H1 (cell line): ENCODE measurements around the gene ISL2. TPM values are rescaled to one million over a fixed set of nuclear protein-coding genes. Genes with fewer than 3 reads are reported as not detected.

Source experiments
- CTCF ChIA-PET: fragments of 300-600 bp; sonication (Branson Sonifier 250); formaldehyde crosslinking; loops from one replicate; lab custom pipeline; 2021; ENCODE audit not compliant: partially characterized antibody; lab: Charles Lee
- POLR2A ChIA-PET: fragments of 300-600 bp; sonication (Branson Sonifier 250); formaldehyde crosslinking; loops from one replicate; lab custom pipeline; 2021; ENCODE audit warnings: inconsistent platforms; ENCODE audit not compliant: partially characterized antibody; lab: Charles Lee
- DNase-seq, 2 experiments: peaks; one replicate each; pipeline versions ENCODE4 v3.0.0 to v3.0.0-alpha.2; 2010 to 2022; ENCODE audit warnings: low spot score in 2 of 2, low read depth in 1 of 2, mixed read lengths in 1 of 2
- FAIRE-seq: peaks from 2 replicates; lab custom pipeline; 2011; peaks lifted over from hg19 to GRCh38; lab: Jason Lieb, UNC
- H2AFZ ChIP-seq: 2 replicates; pipeline ENCODE4 v1.8.1; 2012; ENCODE audit warnings: low read length, inconsistent platforms
- H2AK5ac ChIP-seq: 2 replicates; pipeline ENCODE4 v1.6.1; 2013; ENCODE audit warnings: low read depth, low read length
- H2BK120ac ChIP-seq: replicated peaks from 2 replicates; pipeline ENCODE3; 2013; ENCODE audit warnings: low read depth, low read length, inconsistent platforms
- H2BK12ac ChIP-seq: 2 replicates; pipeline ENCODE4 v1.6.1; 2013; ENCODE audit warnings: low read depth, low read length
- H2BK15ac ChIP-seq: 2 replicates; pipeline ENCODE4 v1.6.1; 2013; ENCODE audit warnings: low read length
- H2BK20ac ChIP-seq: 2 replicates; pipeline ENCODE4 v1.6.1; 2013; ENCODE audit warnings: low read length
- H2BK5ac ChIP-seq: 2 replicates; pipeline ENCODE4 v1.6.1; 2013; ENCODE audit warnings: low read depth, low read length
- H3K14ac ChIP-seq: 2 replicates; pipeline ENCODE4 v1.6.1; 2013; ENCODE audit warnings: inconsistent platforms; ENCODE audit not compliant: insufficient read length
- H3K18ac ChIP-seq: 2 replicates; pipeline ENCODE4 v1.6.1; 2013; ENCODE audit warnings: low read length; ENCODE audit errors: extremely low read depth
- H3K23ac ChIP-seq: 2 replicates; pipeline ENCODE4 v1.6.1; 2013; ENCODE audit warnings: inconsistent platforms; ENCODE audit not compliant: insufficient read length
- H3K23me2 ChIP-seq: 2 replicates; pipeline ENCODE4 v1.6.1; 2013; ENCODE audit warnings: low read depth, low read length
- H3K27ac ChIP-seq: 2 replicates; pipeline ENCODE4 v1.6.1; 2011; ENCODE audit warnings: low read depth, low read length, inconsistent platforms
- H3K27me3 ChIP-seq, 4 experiments: replicated peaks in 1 of 4; 1 replicate in 1 of 4; 2 replicates in 3 of 4; pipeline versions ENCODE4 v1.6.1 to v1.8.1; 2011 to 2013; ENCODE audit warnings: low read length in 3 of 4, mild to moderate bottlenecking in 3 of 4, inconsistent platforms in 2 of 4, mixed read lengths in 2 of 4, moderate library complexity in 1 of 4; ENCODE audit not compliant: control insufficient read depth in 3 of 4, insufficient read depth in 3 of 4; ENCODE audit errors: extremely low read depth in 1 of 4
- H3K36me3 ChIP-seq, 4 experiments: 2 replicates each; pipeline versions ENCODE4 v1.6.1 to v1.8.1; 2011 to 2013; ENCODE audit warnings: mild to moderate bottlenecking in 4 of 4, low read length in 3 of 4, moderate library complexity in 2 of 4, control low read depth in 1 of 4, inconsistent platforms in 1 of 4; ENCODE audit not compliant: insufficient read depth in 4 of 4, control insufficient read depth in 2 of 4
- H3K4ac ChIP-seq: replicated peaks from 2 replicates; pipeline ENCODE3; 2013; ENCODE audit warnings: low read length, low read depth, mixed read lengths, inconsistent platforms; ENCODE audit not compliant: insufficient read length
- H3K4me1 ChIP-seq, 4 experiments: replicated peaks in 1 of 4; 1 replicate in 1 of 4; 2 replicates in 3 of 4; pipeline versions ENCODE4 v1.6.1 to v1.8.1; 2011 to 2013; ENCODE audit warnings: low read length in 3 of 4, inconsistent platforms in 2 of 4, mixed read lengths in 1 of 4; ENCODE audit not compliant: insufficient read depth in 4 of 4, control insufficient read depth in 3 of 4
- H3K4me2 ChIP-seq, 2 experiments: 2 replicates each; pipeline versions ENCODE4 v1.6.1 to v1.8.1; 2011 to 2013; ENCODE audit warnings: low read depth in 2 of 2, low read length in 2 of 2, control low read depth in 1 of 2, inconsistent platforms in 1 of 2, mild to moderate bottlenecking in 1 of 2; ENCODE audit not compliant: insufficient read depth in 1 of 2
- H3K4me3 ChIP-seq, 4 experiments: fragments of 200-600, 300-600 bp in 1 of 4; sonication (generic), shearing (Covaris generic), sonication (Bioruptor Twin) in 1 of 4; 2 replicates each; pipeline versions ENCODE4 v1.5.1 to v1.8.1; 2011 to 2016; ENCODE audit warnings: low read length in 4 of 4, low read depth in 3 of 4, control low read depth in 2 of 4, inconsistent platforms in 2 of 4, mild to moderate bottlenecking in 2 of 4, mixed read lengths in 1 of 4, moderate library complexity in 1 of 4; ENCODE audit not compliant: insufficient read depth in 2 of 4; ENCODE audit errors: extremely low read depth in 1 of 4
- H3K56ac ChIP-seq: replicated peaks from 2 replicates; pipeline ENCODE3; 2013; ENCODE audit warnings: low read depth, mild to moderate bottlenecking, mixed read lengths, low read length, inconsistent platforms; ENCODE audit not compliant: insufficient read length
- H3K79me1 ChIP-seq: 2 replicates; pipeline ENCODE4 v1.6.1; 2013; ENCODE audit warnings: low read depth, low read length, control low read depth
- H3K79me2 ChIP-seq, 2 experiments: 2 replicates each; pipeline versions ENCODE4 v1.6.1 to v1.8.1; 2012 to 2013; ENCODE audit warnings: low read length in 2 of 2, mild to moderate bottlenecking in 2 of 2, inconsistent platforms in 1 of 2; ENCODE audit not compliant: insufficient read depth in 2 of 2, control insufficient read depth in 1 of 2
- H3K9ac ChIP-seq, 4 experiments: replicated peaks in 1 of 4; 1 replicate in 1 of 4; 2 replicates in 3 of 4; pipeline versions ENCODE4 v1.6.1 to v1.8.1; 2011 to 2013; ENCODE audit warnings: low read depth in 3 of 4, low read length in 3 of 4, control low read depth in 2 of 4, mild to moderate bottlenecking in 2 of 4, moderate library complexity in 2 of 4, inconsistent platforms in 1 of 4; ENCODE audit errors: extremely low read depth in 1 of 4
- H3K9me3 ChIP-seq, 2 experiments: 2 replicates each; pipeline versions ENCODE4 v1.6.1 to v1.8.1; 2012 to 2013; ENCODE audit warnings: mild to moderate bottlenecking in 2 of 2, moderate library complexity in 2 of 2, control low read depth in 1 of 2, inconsistent platforms in 1 of 2, low read depth in 1 of 2, low read length in 1 of 2, mixed read lengths in 1 of 2; ENCODE audit not compliant: insufficient read depth in 2 of 2
- H4K20me1 ChIP-seq, 2 experiments: replicated peaks in 1 of 2; 2 replicates each; pipeline versions ENCODE3 to v1.8.1; 2011 to 2013; ENCODE audit warnings: inconsistent platforms in 2 of 2, low read length in 2 of 2, mild to moderate bottlenecking in 1 of 2; ENCODE audit not compliant: insufficient read depth in 2 of 2, control insufficient read depth in 1 of 2
- H4K5ac ChIP-seq: 2 replicates; pipeline ENCODE4 v1.6.1; 2013; ENCODE audit warnings: low read length, low read depth, mixed read lengths, inconsistent platforms; ENCODE audit not compliant: insufficient read length
- H4K8ac ChIP-seq: 2 replicates; pipeline ENCODE4 v1.8.0; 2013; ENCODE audit warnings: mild to moderate bottlenecking, moderate library complexity, low read length, inconsistent platforms; ENCODE audit not compliant: insufficient read depth; ENCODE audit errors: extremely low read depth
- H4K91ac ChIP-seq: replicated peaks from 2 replicates; pipeline ENCODE3; 2013; ENCODE audit warnings: low read length, mixed read lengths, inconsistent platforms; ENCODE audit not compliant: insufficient read length
- CBX5 ChIP-seq: fragments of 300-800, 300-1000 bp; sonication (generic); IDR thresholded peaks from 2 replicates; pipeline ENCODE4 v1.7.1; 2016; ENCODE audit warnings: antibody characterized with exemption, low read length, low read depth
- CBX8 ChIP-seq: fragments of 300-800, 300-1000 bp; sonication (generic); IDR thresholded peaks from 2 replicates; pipeline ENCODE4 v1.7.1; 2016; ENCODE audit warnings: low read depth, low read length, borderline replicate concordance
- E2F6 ChIP-seq: IDR thresholded peaks from 2 replicates; pipeline ENCODE4 v1.6.1; 2012; ENCODE audit warnings: inconsistent platforms
- EZH2 ChIP-seq: fragments of 200-600 bp; sonication (generic); IDR thresholded peaks from 2 replicates; pipeline ENCODE4 v1.7.1; 2012; ENCODE audit warnings: low read depth, mild to moderate bottlenecking, moderate library complexity, low read length, inconsistent platforms; ENCODE audit not compliant: severe bottlenecking
- GTF2F1 ChIP-seq: IDR thresholded peaks from 2 replicates; pipeline ENCODE4 v1.6.1; 2012; ENCODE audit warnings: low read depth, low read length, improper control_type of control experiment, borderline replicate concordance
- MAX ChIP-seq: IDR thresholded peaks from 2 replicates; pipeline ENCODE4 v1.6.1; 2012; ENCODE audit warnings: inconsistent platforms
- RNF2 ChIP-seq: fragments of 200-900, 300-1000 bp; sonication (generic); IDR thresholded peaks from 2 replicates; pipeline ENCODE4 v1.7.1; 2016; ENCODE audit warnings: borderline replicate concordance, low read depth, mild to moderate bottlenecking, antibody characterized with exemption, low read length; ENCODE audit not compliant: poor library complexity, severe bottlenecking; ENCODE audit errors: missing control alignments
- SUZ12 ChIP-seq: fragments of 200-600 bp; sonication (generic); IDR thresholded peaks from 2 replicates; pipeline ENCODE4 v1.6.1; 2012; ENCODE audit warnings: mild to moderate bottlenecking, inconsistent platforms, low read length, moderate library complexity, mixed read lengths
- WGBS, 2 experiments: shearing (Covaris generic) in 1 of 2; methylation state at CpG; one replicate each; pipeline versions ENCODE4 v1.1.6 to v1.1.7; 2013 to 2015; ENCODE audit warnings: low lambda C conversion rate in 2 of 2, mixed read lengths in 2 of 2, inconsistent platforms in 1 of 2, low coverage in 1 of 2, missing lambda C conversion rate in 1 of 2; ENCODE audit not compliant: insufficient replicate concordance in 2 of 2, insufficient coverage in 1 of 2, insufficient read length in 1 of 2; ENCODE audit errors: extremely low coverage in 1 of 2, missing lambda C conversion rate in 1 of 2; 5-methylcytosine and 5-hydroxymethylcytosine counted together
- polyA plus RNA-seq, 7 experiments: library from polyadenylated mRNA; depleted of rRNA in 3 of 7; stranded (reverse) in 5 of 7; unstranded in 2 of 7; fragments of >200 nt in 5 of 7; fragments of 200-250 nt in 2 of 7; gene quantifications; 1 replicate in 5 of 7; 2 replicates in 1 of 7; 4 replicates in 1 of 7; pipeline versions ENCODE4 v1.2.1 to v1.2.3, GENCODE V29; 2011 to 2013; ENCODE audit warnings: missing spikeins in 2 of 7, mixed read lengths in 2 of 7
- total RNA-seq: library from RNA; stranded (reverse); fragmentation: NEBNext Ultra II Directional; extraction: Animal tissue kit (Norgen Biotek cat#: 25700); gene quantifications from 2 replicates; pipeline ENCODE4 v1.2.1, GENCODE V29; 2021

The ISL2 gene
- total and polyA plus RNA-seq, 2 of the 8 experiments (the other 6 are each of a cell fraction or from before 2014, with no cell fraction given): 0.32 to 0.99 TPM

GRCh38 chr15:76340198-76340802 lies 3.7 kb downstream of the ISL2 start:
- DNase-seq: peak in 1 of 2 experiments; percentile 68
- Histone ChIP-seq H3K4ac (no peak overlapping the region), H3K4me2 (peak overlapping the region; percentile 77 to 80), H2BK12ac (peak overlapping the region; percentile 80; the same call in 1 of the 2 replicates), H3K79me1 (no peaks in the 10 kb centered on the region), H2BK120ac (no peak overlapping the region)
- TF ChIP-seq RNF2: peak; percentile 97
- no peak for TF ChIP-seq CBX5
- peak; percentile 99 for TF ChIP-seq SUZ12
- peak; percentile 98 for TF ChIP-seq CBX8
- TF ChIP-seq MAX: peak; percentile 56; the same call in 1 of the 2 replicates
- TF ChIP-seq EZH2: peak; percentile 100
- peak; percentile 44; the same call in 1 of the 2 replicates for TF ChIP-seq E2F6
- TF ChIP-seq GTF2F1: no peak
- TF ChIP-seq, all 59 proteins: peak for 6
- Histone ChIP-seq H3K23me2 (peaks cover 11% of the 10 kb centered on the region; the same call in 1 of the 2 replicates), H4K20me1 (peaks cover 11 to 29% of the 10 kb centered on the region in 2 experiments), H3K9me3 (peaks cover 0 to 10% of the 10 kb centered on the region in 2 experiments; a peak in 1 of 4 replicates), H3K9ac (no peak overlapping the region), H2AFZ (peak overlapping the region; percentile 9; the same call in 1 of the 2 replicates), H3K56ac (no peak overlapping the region), H3K23ac (no peak overlapping the region), H4K91ac (peak overlapping the region; percentile 48), H2BK15ac (peak overlapping the region; percentile 72; the same call in 1 of the 2 replicates), H3K79me2 (no peaks in the 10 kb centered on the region), H3K14ac (no peak overlapping the region), H3K27me3 (peaks cover 80 to 100% (median 90%) of the 10 kb centered on the region in 4 experiments), H3K27ac (no peak overlapping the region), H2BK20ac (no peak overlapping the region), H4K5ac (no peak overlapping the region), H3K4me1 (peaks cover 0 to 36% (median 24%) of the 10 kb centered on the region in 4 experiments; a peak in 6 of 7 replicates), H2BK5ac (no peak overlapping the region; the same call in 1 of the 2 replicates), H3K36me3 (peaks cover 0 to 26% (median 0%) of the 10 kb centered on the region in 4 experiments; a peak in 1 of 8 replicates), H3K4me3 (peak overlapping the region; percentile 2 to 55 (median 30); a peak in 6 of 8 replicates), H2AK5ac (no peak overlapping the region), H3K18ac (peak overlapping the region; percentile 71; the same call in 1 of the 2 replicates), H4K8ac (peak overlapping the region; percentile 66; the same call in 1 of the 2 replicates)
- FAIRE-seq: no peak
- ChIA-PET CTCF (interaction anchor here (0.6 to 1.7 kb wide), 4 partner anchors 10 to 156 kb away, joined by 3 to 4 read pairs (median 4); no protein-coding TSS in a partner anchor), POLR2A (interaction anchor here (1.0 kb wide), 1 partner anchor 90 kb away, joined by 3 read pairs; no protein-coding TSS in a partner anchor)
- 3% methylated on average over 43 of the region's 53 CpGs; no CpG with 5 or more reads in 1 of the 2 experiments for WGBS, 2 experiments
